ENCODE measurements around the gene COMT. TPM values are rescaled to one million over a fixed set of nuclear protein-coding genes. Genes with fewer than 3 reads are reported as not detected.

The COMT gene
- 220 and 288 TPM in 2 replicates for total RNA-seq

DNA sequence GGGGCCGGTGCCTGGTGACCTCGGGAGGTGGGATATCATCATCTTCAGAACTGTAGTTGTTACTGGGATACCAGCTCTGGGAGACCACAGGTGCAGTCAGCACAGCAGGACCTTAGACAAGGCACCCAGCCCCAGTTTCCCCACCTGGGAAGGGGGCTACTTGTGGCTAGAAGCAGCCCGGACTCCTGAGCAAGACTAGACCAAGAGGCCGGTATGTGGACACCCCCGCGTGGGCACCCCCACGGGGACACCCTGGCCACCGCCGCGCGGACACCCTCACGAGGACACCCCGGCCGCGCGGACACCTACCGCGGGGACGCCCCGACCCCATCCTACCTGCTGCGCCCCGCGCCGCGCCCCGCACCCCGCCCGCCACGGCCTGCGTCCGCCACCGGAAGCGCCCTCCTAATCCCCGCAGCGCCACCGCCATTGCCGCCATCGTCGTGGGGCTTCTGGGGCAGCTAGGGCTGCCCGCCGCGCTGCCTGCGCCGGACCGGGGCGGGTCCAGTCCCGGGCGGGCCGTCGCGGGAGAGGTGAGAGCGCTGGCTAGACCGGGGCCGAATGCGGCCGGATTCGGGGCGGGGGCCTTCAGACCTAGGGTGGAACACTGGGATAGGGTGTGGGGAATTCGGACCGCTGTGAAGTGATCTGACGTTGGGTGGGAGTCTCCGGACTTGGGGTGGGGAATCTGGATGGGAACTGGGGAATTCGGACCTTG lies at the start of gene COMT, which contains the start of gene TXNRD2:
COMT (plus strand) TSS at position 408 of the 718 bp plus-strand sequence. CDS start 20,755 bp downstream, outside the sequence.
TXNRD2 (minus strand) TSS at position 454 of the 718 bp plus-strand sequence; CDS start at position 439, 15 bp downstream.
- peak; percentile 97 for DNase-seq (ENCODE audit: insufficient read length, low spot score, missing footprints)
- H3K9me3 ChIP-seq (ENCODE audit: low read depth, low read length), result no peaks in the 10 kb centered on the region
- TF ChIP-seq, protein P1, sequence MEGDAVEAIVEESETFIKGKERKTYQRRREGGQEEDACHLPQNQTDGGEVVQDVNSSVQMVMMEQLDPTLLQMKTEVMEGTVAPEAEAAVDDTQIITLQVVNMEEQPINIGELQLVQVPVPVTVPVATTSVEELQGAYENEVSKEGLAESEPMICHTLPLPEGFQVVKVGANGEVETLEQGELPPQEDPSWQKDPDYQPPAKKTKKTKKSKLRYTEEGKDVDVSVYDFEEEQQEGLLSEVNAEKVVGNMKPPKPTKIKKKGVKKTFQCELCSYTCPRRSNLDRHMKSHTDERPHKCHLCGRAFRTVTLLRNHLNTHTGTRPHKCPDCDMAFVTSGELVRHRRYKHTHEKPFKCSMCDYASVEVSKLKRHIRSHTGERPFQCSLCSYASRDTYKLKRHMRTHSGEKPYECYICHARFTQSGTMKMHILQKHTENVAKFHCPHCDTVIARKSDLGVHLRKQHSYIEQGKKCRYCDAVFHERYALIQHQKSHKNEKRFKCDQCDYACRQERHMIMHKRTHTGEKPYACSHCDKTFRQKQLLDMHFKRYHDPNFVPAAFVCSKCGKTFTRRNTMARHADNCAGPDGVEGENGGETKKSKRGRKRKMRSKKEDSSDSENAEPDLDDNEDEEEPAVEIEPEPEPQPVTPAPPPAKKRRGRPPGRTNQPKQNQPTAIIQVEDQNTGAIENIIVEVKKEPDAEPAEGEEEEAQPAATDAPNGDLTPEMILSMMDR (IDR thresholded peaks at IDR 0.05; ENCODE audit: extremely low read depth, low read depth, low read length), result no peak
- peak within 1 kb of the TSS; percentile 99 for H3K27ac ChIP-seq (ENCODE audit: low read depth, low read length)
- H2AFZ ChIP-seq (ENCODE audit: low read length), result peak within 1 kb of the TSS; percentile 83
- H3K79me2 ChIP-seq (ENCODE audit: insufficient read depth, low read length), result peaks cover 57% of the 10 kb centered on the region
- peak within 1 kb of the TSS; percentile 73 for H3K4me3 ChIP-seq (ENCODE audit: insufficient read depth, low read length)
- no peaks in the 10 kb centered on the region for H3K36me3 ChIP-seq (ENCODE audit: insufficient read depth, low read length)
- H3K4me2 ChIP-seq (ENCODE audit: insufficient read depth, low read length), result peak within 1 kb of the TSS; percentile 99
- H3K27me3 ChIP-seq (ENCODE audit: insufficient read depth, low read length), result no peaks in the 10 kb centered on the region
- H3K4me1 ChIP-seq (ENCODE audit: insufficient read depth, low read length), result peaks cover 34% of the 10 kb centered on the region
- H4K20me1 ChIP-seq (ENCODE audit: insufficient read depth, low read length), result no peaks in the 10 kb centered on the region

DNA sequence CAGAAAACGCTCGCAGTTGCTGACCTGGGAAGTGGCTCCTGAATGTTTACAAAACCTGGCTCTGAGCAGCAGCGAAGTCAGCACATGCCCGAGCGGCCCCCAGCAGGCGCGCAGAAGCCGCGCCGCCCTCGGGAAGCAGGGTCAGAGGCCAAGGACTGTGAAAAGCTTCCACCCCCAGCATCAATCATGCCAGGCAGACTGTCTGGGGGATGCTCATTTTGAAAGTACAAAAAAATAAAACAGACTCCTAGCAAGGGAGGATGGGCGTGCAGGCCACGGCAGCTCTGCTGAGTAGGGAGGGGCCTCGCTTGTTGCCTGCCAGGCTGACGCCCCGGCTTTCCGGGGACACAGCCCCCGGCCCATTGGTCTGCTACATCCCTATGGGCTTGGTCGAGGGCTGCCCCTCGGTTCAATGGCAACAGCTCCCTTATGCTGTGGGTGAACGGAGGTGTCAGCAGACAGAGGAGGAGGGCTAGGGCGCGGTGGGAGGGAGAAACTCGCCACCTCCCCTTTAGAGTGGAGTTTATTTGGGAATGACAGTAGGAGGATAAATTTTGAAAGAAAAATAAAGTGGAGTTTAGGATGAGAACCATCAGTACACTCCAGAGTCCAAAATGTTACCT lies 49.2 kb upstream of the COMT start:
- H4K20me1 ChIP-seq (ENCODE audit: insufficient read depth, low read length), result no peaks in the 10 kb centered on the region
- peaks cover 22% of the 10 kb centered on the region for H3K4me1 ChIP-seq (ENCODE audit: insufficient read depth, low read length)
- H3K4me3 ChIP-seq (ENCODE audit: insufficient read depth, low read length), result no peak overlapping the region
- no peak overlapping the region for H2AFZ ChIP-seq (ENCODE audit: low read length)
- H3K27ac ChIP-seq (ENCODE audit: low read depth, low read length), result peak overlapping the region; percentile 77
- no peaks in the 10 kb centered on the region for H3K27me3 ChIP-seq (ENCODE audit: insufficient read depth, low read length)
- H3K9me3 ChIP-seq (ENCODE audit: low read depth, low read length), result no peaks in the 10 kb centered on the region
- peaks cover 5% of the 10 kb centered on the region for H3K36me3 ChIP-seq (ENCODE audit: insufficient read depth, low read length)
- TF ChIP-seq, protein P1 (IDR thresholded peaks at IDR 0.05; ENCODE audit: extremely low read depth, low read depth, low read length), result no peak
- H3K79me2 ChIP-seq (ENCODE audit: insufficient read depth, low read length), result no peaks in the 10 kb centered on the region
- H3K4me2 ChIP-seq (ENCODE audit: insufficient read depth, low read length), result no peak overlapping the region
- DNase-seq (ENCODE audit: insufficient read length, low spot score, missing footprints), result no peak

DNA sequence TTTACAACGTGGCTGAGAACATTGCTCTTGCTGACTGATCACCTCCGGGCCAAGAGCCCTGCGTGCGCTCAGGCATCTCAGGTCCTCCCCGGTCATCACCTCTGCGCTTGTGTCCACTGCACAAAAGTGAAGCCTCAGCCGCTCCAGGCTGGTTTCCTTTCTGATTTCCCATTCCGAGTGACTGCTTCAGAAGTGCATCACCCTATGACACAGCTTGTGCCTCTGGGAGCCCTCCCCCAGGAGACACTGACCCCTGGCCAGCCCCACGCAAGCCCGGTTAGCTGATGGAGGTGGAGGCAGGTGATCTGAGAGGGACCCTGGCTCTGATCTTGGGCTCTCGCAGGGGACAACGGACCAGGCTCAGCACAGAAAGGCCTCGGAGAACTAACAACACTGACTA lies 48.6 kb upstream of the COMT start:
- H4K20me1 ChIP-seq (ENCODE audit: insufficient read depth, low read length), result no peaks in the 10 kb centered on the region
- TF ChIP-seq, protein P1 (IDR thresholded peaks at IDR 0.05; ENCODE audit: extremely low read depth, low read depth, low read length), result no peak
- no peak overlapping the region for H2AFZ ChIP-seq (ENCODE audit: low read length)
- H3K27me3 ChIP-seq (ENCODE audit: insufficient read depth, low read length), result no peaks in the 10 kb centered on the region
- no peaks in the 10 kb centered on the region for H3K9me3 ChIP-seq (ENCODE audit: low read depth, low read length)
- no peaks in the 10 kb centered on the region for H3K79me2 ChIP-seq (ENCODE audit: insufficient read depth, low read length)
- no peak for DNase-seq (ENCODE audit: insufficient read length, low spot score, missing footprints)
- no peak overlapping the region for H3K4me2 ChIP-seq (ENCODE audit: insufficient read depth, low read length)
- H3K4me1 ChIP-seq (ENCODE audit: insufficient read depth, low read length), result peaks cover 21% of the 10 kb centered on the region
- peak overlapping the region; percentile 77 for H3K27ac ChIP-seq (ENCODE audit: low read depth, low read length)
- no peak overlapping the region for H3K4me3 ChIP-seq (ENCODE audit: insufficient read depth, low read length)
- peaks cover 5% of the 10 kb centered on the region for H3K36me3 ChIP-seq (ENCODE audit: insufficient read depth, low read length)

DNA sequence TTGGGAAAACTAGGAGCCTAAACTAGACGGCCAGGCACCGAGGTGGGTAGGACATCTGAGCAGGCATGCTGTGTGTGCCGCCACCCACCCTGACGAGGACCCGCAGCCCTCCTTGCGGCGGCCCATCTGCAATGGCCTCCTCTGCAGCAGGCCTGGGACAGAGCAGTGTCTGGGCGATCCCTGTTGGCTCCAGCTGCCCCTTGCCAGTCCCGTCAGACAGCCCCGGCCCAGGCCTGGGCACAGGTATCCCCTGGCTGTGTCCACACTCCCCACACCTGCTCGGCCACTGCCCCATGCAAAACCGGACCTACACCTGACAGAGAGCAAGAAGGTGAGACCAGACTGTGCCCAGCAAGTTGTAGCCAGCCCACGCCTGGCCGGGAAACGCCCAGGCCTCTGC lies 48.2 kb upstream of the COMT start:
- DNase-seq (ENCODE audit: insufficient read length, low spot score, missing footprints), result no peak
- no peaks in the 10 kb centered on the region for H3K9me3 ChIP-seq (ENCODE audit: low read depth, low read length)
- no peak overlapping the region for H2AFZ ChIP-seq (ENCODE audit: low read length)
- H3K4me2 ChIP-seq (ENCODE audit: insufficient read depth, low read length), result no peak overlapping the region
- H3K4me1 ChIP-seq (ENCODE audit: insufficient read depth, low read length), result peaks cover 21% of the 10 kb centered on the region
- TF ChIP-seq, protein P1 (IDR thresholded peaks at IDR 0.05; ENCODE audit: extremely low read depth, low read depth, low read length), result no peak
- H4K20me1 ChIP-seq (ENCODE audit: insufficient read depth, low read length), result no peaks in the 10 kb centered on the region
- no peaks in the 10 kb centered on the region for H3K27me3 ChIP-seq (ENCODE audit: insufficient read depth, low read length)
- peak overlapping the region; percentile 77 for H3K27ac ChIP-seq (ENCODE audit: low read depth, low read length)
- no peak overlapping the region for H3K4me3 ChIP-seq (ENCODE audit: insufficient read depth, low read length)
- peaks cover 5% of the 10 kb centered on the region for H3K36me3 ChIP-seq (ENCODE audit: insufficient read depth, low read length)
- no peaks in the 10 kb centered on the region for H3K79me2 ChIP-seq (ENCODE audit: insufficient read depth, low read length)

All from osteoblast (primary cell).